Keratinocyte (primary cell): ENCODE data around the gene DGKH. TPM values are rescaled to one million over a fixed set of nuclear protein-coding genes. Genes with fewer than 3 reads are reported as not detected.
"Not testable (repeated sequence)": the region's sequence is repeated elsewhere in the genome, so short reads cannot be mapped to it uniquely, and the experiment has no call there.

ENCODE experiments used
- DNase-seq: peaks from one replicate; pipeline ENCODE4 v3.0.0-alpha.2; 2011; ENCODE audit warnings: low read depth, missing footprints, low spot score
- FAIRE-seq: peaks from 2 replicates; lab custom pipeline; 2011; peaks lifted over from hg19 to GRCh38; lab: Jason Lieb, UNC
- H2AFZ ChIP-seq: 2 replicates; pipeline ENCODE4 v1.6.0; 2012; ENCODE audit warnings: low read length, control low read depth, inconsistent platforms; ENCODE audit not compliant: control insufficient read depth
- H3K27ac ChIP-seq: 2 replicates; pipeline ENCODE4 v1.5.1; 2011; ENCODE audit warnings: low read length; ENCODE audit not compliant: control insufficient read depth, insufficient read depth
- H3K27me3 ChIP-seq: 3 replicates; pipeline ENCODE4 v1.6.0; 2011; ENCODE audit warnings: low read length; ENCODE audit not compliant: control insufficient read depth, insufficient read depth; ENCODE audit errors: extremely low read depth
- H3K36me3 ChIP-seq, 2 experiments: 2 replicates in 1 of 2; 3 replicates in 1 of 2; pipeline ENCODE4 v1.5.1; 2011; ENCODE audit warnings: low read length in 2 of 2, mild to moderate bottlenecking in 1 of 2; ENCODE audit not compliant: control insufficient read depth in 2 of 2, insufficient read depth in 2 of 2; ENCODE audit errors: extremely low read depth in 1 of 2
- H3K4me1 ChIP-seq: 3 replicates; pipeline ENCODE4 v1.5.1; 2011; ENCODE audit warnings: low read length; ENCODE audit not compliant: control insufficient read depth, insufficient read depth; ENCODE audit errors: extremely low read depth
- H3K4me2 ChIP-seq: 3 replicates; pipeline ENCODE4 v1.6.0; 2011; ENCODE audit warnings: low read depth, low read length; ENCODE audit not compliant: control insufficient read depth, insufficient read depth; ENCODE audit errors: extremely low read depth
- H3K4me3 ChIP-seq, 3 experiments: fragments of 200-600 bp in 1 of 3; sonication (generic) in 1 of 3; 2 replicates in 2 of 3; 3 replicates in 1 of 3; pipeline ENCODE4 v1.5.1; 2011 to 2016; ENCODE audit warnings: low read length in 3 of 3, mild to moderate bottlenecking in 3 of 3, control low read depth in 2 of 3, inconsistent platforms in 1 of 3, low read depth in 1 of 3, mixed read lengths in 1 of 3, mixed run types in 1 of 3, moderate library complexity in 1 of 3; ENCODE audit not compliant: control insufficient read depth in 2 of 3, insufficient read depth in 2 of 3; ENCODE audit errors: extremely low read depth in 1 of 3
- H3K79me2 ChIP-seq: 2 replicates; pipeline ENCODE4 v1.6.0; 2012; ENCODE audit warnings: low read length; ENCODE audit not compliant: control insufficient read depth, insufficient read depth
- H3K9ac ChIP-seq: 3 replicates; pipeline ENCODE4 v1.6.0; 2011; ENCODE audit warnings: low read length; ENCODE audit not compliant: control insufficient read depth, insufficient read depth; ENCODE audit errors: extremely low read depth
- H3K9me1 ChIP-seq: 3 replicates; pipeline ENCODE4 v1.6.0; 2011; ENCODE audit warnings: low read length; ENCODE audit not compliant: control insufficient read depth, insufficient read depth; ENCODE audit errors: extremely low read depth
- H3K9me3 ChIP-seq: 2 replicates; pipeline ENCODE4 v1.5.1; 2012; ENCODE audit warnings: low read depth, low read length; ENCODE audit not compliant: control insufficient read depth
- H4K20me1 ChIP-seq: 3 replicates; pipeline ENCODE4 v1.6.0; 2011; ENCODE audit warnings: low read length; ENCODE audit not compliant: control insufficient read depth, insufficient read depth; ENCODE audit errors: extremely low read depth
- EZH2 ChIP-seq: IDR thresholded peaks from one replicate; pipeline ENCODE4 v1.6.1; 2012; ENCODE audit warnings: inconsistent platforms, mild to moderate bottlenecking, low read length, moderate library complexity
- dilution Hi-C: fragments of 300-500 bp; cut with MboI; formaldehyde crosslinking; loops from one replicate; pipeline ENCODE4 v1.7.0; 2020; ENCODE audit warnings: low sequenced_read_pairs; ENCODE audit not compliant: extremely low pct_ligation_motif_present
- polyA plus RNA-seq, 5 experiments: library from polyadenylated mRNA; depleted of rRNA in 3 of 5; stranded (reverse) in 3 of 5; stranded (forward) in 1 of 5; unstranded in 1 of 5; fragments of >200 nt; gene quantifications; 1 replicate in 1 of 5; 2 replicates in 3 of 5; 3 replicates in 1 of 5; pipeline versions ENCODE4 v1.2.1 to v1.2.3, GENCODE V29; 2011 to 2012; ENCODE audit warnings: missing spikeins in 2 of 5, low read depth in 1 of 5, low replicate concordance in 1 of 5
- TF ChIP-seq, protein P1 (sequence below), 3 experiments: IDR thresholded peaks in 1 of 3; conservative IDR thresholded peaks in 1 of 3; optimal IDR thresholded peaks in 1 of 3; 2 replicates in 2 of 3; 3 replicates in 1 of 3; pipeline versions ENCODE3 to v1.5.1; 2011; ENCODE audit warnings: low read length in 3 of 3, mild to moderate bottlenecking in 3 of 3, moderate library complexity in 2 of 3, control low read depth in 1 of 3, inconsistent platforms in 1 of 3; ENCODE audit not compliant: insufficient read depth in 2 of 3; ENCODE audit errors: extremely low read depth in 1 of 3

Gene DGKH
- polyA plus RNA-seq, 1 donor (not counting 4 experiments of a cell fraction or from before 2014, with no cell fraction given), result 12.8 TPM

DNA sequence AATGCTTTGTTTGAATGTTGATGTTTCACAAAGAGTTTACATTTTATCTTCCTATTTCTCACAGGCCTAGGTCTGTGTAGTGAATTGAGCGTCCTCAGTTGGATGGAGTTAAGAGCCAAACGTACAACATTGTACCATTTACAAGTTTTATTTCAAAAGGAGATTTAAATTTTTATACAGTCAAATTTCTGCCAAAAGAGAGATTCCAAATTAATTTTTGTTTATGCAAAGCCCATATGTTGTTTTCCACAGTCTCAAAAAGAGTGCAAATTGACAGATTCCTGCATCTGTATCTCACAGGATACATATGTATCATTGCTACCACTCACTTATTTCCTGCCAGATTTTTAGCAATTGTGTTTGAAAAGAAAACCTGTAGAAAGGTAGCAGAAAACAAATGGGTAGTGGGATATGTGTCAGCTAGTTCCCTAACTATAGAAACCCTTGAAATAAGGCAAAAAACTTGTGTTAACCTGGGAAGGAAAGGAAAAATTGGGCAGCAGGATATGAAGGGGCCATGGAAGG, 46.1 kb downstream of the DGKH start:
- Histone ChIP-seq H3K9ac (no peak overlapping the region), H3K4me3 (no peak overlapping the region), H3K36me3 (peaks cover 0 to 5% of the 10 kb centered on the region in 2 experiments), H3K9me1 (no peaks in the 10 kb centered on the region), H3K27ac (no peak overlapping the region), H3K4me1 (no peaks in the 10 kb centered on the region), H4K20me1 (peaks cover 3% of the 10 kb centered on the region), H2AFZ (no peak overlapping the region), H3K27me3 (no peaks in the 10 kb centered on the region), H3K79me2 (peaks cover 24% of the 10 kb centered on the region), H3K9me3 (no peaks in the 10 kb centered on the region), H3K4me2 (no peak overlapping the region)
- dilution Hi-C loops, result no loop called here
- TF ChIP-seq EZH2, result no peak
- TF ChIP-seq, protein P1, sequence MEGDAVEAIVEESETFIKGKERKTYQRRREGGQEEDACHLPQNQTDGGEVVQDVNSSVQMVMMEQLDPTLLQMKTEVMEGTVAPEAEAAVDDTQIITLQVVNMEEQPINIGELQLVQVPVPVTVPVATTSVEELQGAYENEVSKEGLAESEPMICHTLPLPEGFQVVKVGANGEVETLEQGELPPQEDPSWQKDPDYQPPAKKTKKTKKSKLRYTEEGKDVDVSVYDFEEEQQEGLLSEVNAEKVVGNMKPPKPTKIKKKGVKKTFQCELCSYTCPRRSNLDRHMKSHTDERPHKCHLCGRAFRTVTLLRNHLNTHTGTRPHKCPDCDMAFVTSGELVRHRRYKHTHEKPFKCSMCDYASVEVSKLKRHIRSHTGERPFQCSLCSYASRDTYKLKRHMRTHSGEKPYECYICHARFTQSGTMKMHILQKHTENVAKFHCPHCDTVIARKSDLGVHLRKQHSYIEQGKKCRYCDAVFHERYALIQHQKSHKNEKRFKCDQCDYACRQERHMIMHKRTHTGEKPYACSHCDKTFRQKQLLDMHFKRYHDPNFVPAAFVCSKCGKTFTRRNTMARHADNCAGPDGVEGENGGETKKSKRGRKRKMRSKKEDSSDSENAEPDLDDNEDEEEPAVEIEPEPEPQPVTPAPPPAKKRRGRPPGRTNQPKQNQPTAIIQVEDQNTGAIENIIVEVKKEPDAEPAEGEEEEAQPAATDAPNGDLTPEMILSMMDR (optimal IDR thresholded peaks at IDR 0.05 in 1 of 3, IDR thresholded peaks at IDR 0.05 in 1 of 3, conservative IDR thresholded peaks at IDR 0.05 in 1 of 3; ENCODE audit: extremely low read depth in 1 of 3, insufficient read depth in 2 of 3, low read length in 3 of 3), result no peak
- no peak for FAIRE-seq
- no peak for DNase-seq

DNA sequence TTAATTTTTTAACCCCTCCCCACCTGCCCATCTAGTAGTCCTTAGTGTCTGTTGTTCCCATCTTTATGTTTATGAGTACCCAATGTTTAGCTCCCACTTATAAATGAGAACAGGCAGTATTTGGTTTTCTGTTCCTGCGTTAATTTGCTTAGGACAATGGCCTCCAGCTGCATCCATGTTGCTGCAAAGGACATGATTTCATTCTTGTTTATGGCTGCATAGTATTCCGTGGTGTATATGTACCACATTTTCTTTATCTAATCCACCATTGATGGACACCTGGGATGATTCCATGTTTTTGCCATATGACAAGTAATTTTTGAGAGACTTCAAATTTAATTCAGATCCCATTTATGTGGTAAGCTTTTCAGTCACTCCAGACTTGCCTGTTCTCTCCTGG, 47.8 kb downstream of the DGKH start:
- H3K4me2 ChIP-seq, dilution Hi-C loops, FAIRE-seq, H4K20me1 ChIP-seq, H3K9me3 ChIP-seq, H3K36me3 ChIP-seq, H3K27me3 ChIP-seq, H2AFZ ChIP-seq, H3K4me3 ChIP-seq, H3K9me1 ChIP-seq, H3K9ac ChIP-seq, H3K4me1 ChIP-seq, DNase-seq, H3K27ac ChIP-seq: not testable (repeated sequence)
- peaks cover 30% of the 10 kb centered on the region for H3K79me2 ChIP-seq
